Kidney tubule cell (primary cell): ENCODE measurements around the gene PTPN3.

ENCODE experiments used
- DNase-seq: peaks from one replicate; pipeline ENCODE4 v3.0.0-alpha.2; 2018; ENCODE audit warnings: low spot score

Gene PTPN3

DNA sequence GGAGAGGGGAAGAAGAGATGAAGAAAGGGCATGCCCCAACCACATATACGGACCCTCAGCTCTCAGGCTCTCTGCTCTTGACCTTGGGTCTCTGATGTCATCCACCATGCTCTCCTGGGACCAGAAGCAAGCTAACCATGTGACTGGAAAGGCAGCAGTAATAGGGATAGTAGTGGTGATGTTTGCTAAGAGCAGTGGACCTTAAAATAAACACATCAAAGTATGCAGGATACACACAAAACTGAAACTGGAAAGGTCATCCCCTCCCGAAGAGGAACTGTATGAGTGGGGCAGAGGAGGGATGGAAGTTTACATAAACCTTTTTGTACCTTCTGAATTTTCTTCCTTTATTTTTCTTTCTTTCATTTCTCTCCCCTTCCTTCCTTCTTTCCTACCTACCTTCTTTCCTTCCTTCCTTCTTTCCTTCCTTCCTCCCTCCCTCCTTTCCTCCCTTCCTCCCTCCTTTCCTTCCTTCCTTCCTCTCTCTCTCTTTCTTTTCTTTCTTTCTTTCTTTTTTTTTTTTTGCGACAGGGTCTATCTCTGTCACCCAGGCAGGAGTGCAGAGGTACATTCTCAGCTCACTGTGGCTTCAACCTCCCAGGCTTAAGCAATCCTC is 8.1 kb upstream of the PTPN3 start:
- peak; percentile 73 for DNase-seq

GRCh38 chr9:109504689-109505088 is 6.6 kb upstream of the PTPN3 start:
- peak; percentile 13 for DNase-seq

DNA sequence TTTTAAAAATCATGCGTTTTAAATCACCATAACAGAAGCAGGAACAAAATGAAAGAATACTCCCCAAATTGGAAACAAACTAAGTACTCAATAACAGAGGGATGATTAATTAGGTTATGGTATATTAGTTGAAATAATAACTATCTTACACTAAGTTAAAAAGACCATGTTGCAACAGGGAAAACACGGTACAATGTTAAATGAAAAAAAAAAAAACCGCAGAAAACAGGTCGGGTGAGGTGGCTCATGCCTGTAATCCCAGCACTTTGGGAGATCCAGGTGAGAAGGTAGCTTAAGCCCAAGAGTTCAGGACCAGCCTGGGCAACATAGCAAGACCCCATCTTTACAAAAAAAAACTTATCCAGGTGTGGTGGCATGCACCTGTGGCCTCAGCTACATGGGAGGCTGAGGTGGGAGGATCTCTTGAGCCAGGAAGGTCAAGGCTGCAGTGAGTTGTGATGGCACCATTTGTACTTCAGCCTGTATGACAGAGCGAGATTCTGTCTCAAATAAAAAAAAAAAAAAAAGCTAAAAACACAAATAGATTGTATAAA is 2.4 kb upstream of the PTPN3 start:
- no peak for DNase-seq

- peak; percentile 86 for DNase-seq
Measured at GRCh38 chr9:109499631-109500410, 1.7 kb upstream of the PTPN3 start.

- peak; percentile 25 for DNase-seq
Measured at GRCh38 chr9:109499093-109499630, 1.1 kb upstream of the PTPN3 start.

- DNase-seq, result peak; percentile 87
Measured at GRCh38 chr9:109497226-109498153, 617 bp downstream of the PTPN3 start.

DNA sequence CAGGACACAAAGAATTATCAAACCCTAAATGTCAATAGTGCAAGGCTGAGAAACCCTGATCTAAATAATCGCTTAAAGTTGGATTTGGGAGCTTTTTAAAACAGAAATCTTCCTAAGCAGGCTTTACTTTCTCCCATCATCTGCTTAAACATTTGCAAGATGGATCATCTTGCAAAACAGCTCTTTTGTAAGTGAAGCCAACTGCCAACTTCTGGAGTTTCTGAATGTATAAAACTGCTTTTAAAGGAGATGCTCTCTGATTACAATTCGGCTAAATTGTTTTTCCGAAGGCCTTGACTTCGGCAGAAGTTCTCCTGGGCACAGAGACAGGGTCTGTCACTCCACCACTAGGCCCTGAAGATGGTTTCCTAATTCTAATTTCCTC is 1.3 kb downstream of the PTPN3 start:
- DNase-seq, result no peak

- peak; percentile 79 for DNase-seq
Measured at GRCh38 chr9:109496218-109496617, 1.9 kb downstream of the PTPN3 start.

- no peak for DNase-seq
Measured at GRCh38 chr9:109493648-109494047, 4.5 kb downstream of the PTPN3 start.

GRCh38 chr9:109491590-109491989 is 6.5 kb downstream of the PTPN3 start:
- no peak for DNase-seq

GRCh38 chr9:109488791-109489492 is 9.2 kb downstream of the PTPN3 start:
- peak; percentile 44 for DNase-seq

GRCh38 chr9:109488351-109488750 is 9.8 kb downstream of the PTPN3 start:
- DNase-seq, result no peak

DNA sequence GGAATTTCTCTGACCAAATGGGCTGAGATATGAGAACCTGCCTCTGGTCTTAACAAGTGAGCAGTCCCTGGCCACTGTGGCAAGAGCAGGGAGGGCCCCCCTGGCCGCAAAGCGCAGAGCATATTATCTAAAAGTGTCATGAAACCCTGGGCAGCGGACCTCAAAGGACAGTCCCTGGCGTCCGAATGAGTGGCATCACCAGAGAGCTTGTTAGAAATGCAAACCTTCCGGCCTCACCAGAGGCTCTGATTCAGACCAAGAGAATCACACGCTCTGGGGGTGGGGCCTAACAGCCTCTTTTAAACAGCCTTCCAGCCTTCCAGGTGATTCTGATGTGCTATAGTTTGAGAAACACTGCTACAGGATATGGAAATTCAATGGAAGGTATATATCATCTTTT is 10.9 kb downstream of the PTPN3 start:
- DNase-seq, result peak; percentile 86

- peak; percentile 94 for DNase-seq
Measured at GRCh38 chr9:109483744-109484429, 14.2 kb downstream of the PTPN3 start.

GRCh38 chr9:109482391-109482916 is 15.7 kb downstream of the PTPN3 start:
- peak; percentile 58 for DNase-seq

GRCh38 chr9:109481856-109482255 is 16.3 kb downstream of the PTPN3 start:
- peak; percentile 38 for DNase-seq

- DNase-seq, result no peak
Measured at GRCh38 chr9:109479822-109480221, 18.3 kb downstream of the PTPN3 start.

DNA sequence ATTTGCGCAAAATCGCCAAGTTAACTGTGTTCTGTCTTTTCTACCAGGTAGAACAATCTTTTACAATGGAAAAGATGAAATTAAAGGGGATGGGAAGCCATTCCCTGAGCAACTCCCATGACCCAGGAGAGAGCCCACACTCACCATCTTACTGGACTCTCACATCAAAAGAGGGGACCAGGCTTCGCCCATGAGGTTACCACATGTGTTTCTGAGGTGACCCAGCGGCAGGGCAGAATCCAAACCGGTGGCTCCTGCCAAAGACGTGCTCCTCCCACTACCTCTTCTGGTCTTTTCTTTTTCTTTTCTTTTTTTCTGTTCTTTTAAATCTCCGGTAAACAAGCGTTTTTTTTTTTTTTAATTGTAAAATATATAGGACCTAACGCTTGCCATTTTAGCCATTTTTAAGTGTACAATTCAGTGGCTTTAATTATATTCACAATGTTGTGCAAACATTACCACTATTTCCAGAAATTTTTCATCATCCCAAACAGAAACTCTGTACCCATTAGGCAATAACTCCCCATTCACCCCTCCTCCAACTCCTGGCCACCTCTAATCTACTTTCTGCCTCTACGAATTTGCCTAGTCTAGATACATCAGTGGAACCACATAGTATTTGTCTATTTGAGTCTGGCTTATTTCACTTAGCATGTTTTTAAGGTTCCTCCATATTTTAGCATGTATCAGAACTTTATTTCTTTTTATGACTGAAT is 19.3 kb downstream of the PTPN3 start:
- DNase-seq, result no peak

DNA sequence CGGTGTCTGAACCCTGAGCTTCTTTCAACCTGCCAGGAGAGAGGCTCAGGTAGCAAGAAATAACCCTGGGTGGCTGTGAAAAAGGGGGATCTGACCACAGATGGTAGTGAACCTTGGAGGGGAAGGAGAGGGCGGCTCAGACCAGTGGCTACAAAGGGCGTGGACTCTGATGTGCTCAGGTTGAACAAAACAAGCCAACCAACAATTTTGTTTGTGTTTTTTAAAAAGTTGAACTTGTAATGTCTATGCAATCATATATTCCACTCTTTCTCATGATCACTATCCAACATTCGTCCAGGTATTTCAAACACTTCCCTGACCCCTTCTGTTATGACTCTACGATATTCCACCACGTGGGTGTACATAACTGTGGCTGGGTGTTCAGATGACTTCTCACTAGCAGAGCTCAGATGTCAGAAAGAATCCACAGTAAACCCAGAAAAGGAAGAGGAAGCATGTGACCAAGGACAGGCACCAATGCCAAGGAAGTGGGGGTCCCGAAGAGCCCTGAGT is 20.0 kb downstream of the PTPN3 start:
- DNase-seq, result peak; percentile 65
